Activated CD4-positive, alpha-beta memory T cell treated with anti-CD3 and anti-CD28 coated beads for 36 hours (primary cell): ENCODE data around the gene FASTKD2. TPM values are rescaled to one million over a fixed set of nuclear protein-coding genes. Genes with fewer than 3 reads are reported as not detected.
"Not testable (repeated sequence)": the region's sequence is repeated elsewhere in the genome, so short reads cannot be mapped to it uniquely, and the experiment has no call there.

Experiments used
- CTCF ChIA-PET: fragments of 350-600 bp; sonication (Branson Sonifier 250); formaldehyde crosslinking; loops from one replicate; lab custom pipeline; 2021; ENCODE audit warnings: antibody characterized with exemption, inconsistent platforms; lab: Charles Lee
- POLR2A ChIA-PET: fragments of 350-600 bp; sonication (Branson Sonifier 250); formaldehyde crosslinking; loops from one replicate; lab custom pipeline; 2021; ENCODE audit warnings: antibody characterized with exemption; lab: Charles Lee
- DNase-seq: peaks from one replicate; pipeline ENCODE4 v3.0.0-alpha.2; 2020
- H3K27ac Mint-ChIP-seq: one replicate; pipeline ENCODE4 v1.8.0; 2021; ENCODE audit warnings: mixed read lengths
- H3K27me3 Mint-ChIP-seq: one replicate; pipeline ENCODE4 v1.8.0; 2021; ENCODE audit warnings: mixed read lengths
- H3K36me3 Mint-ChIP-seq: one replicate; pipeline ENCODE4 v1.8.0; 2021; ENCODE audit warnings: mixed read lengths
- H3K4me1 Mint-ChIP-seq: one replicate; pipeline ENCODE4 v1.8.0; 2021; ENCODE audit warnings: low read depth, mixed read lengths
- H3K4me3 Mint-ChIP-seq: one replicate; pipeline ENCODE4 v1.8.0; 2021; ENCODE audit warnings: mild to moderate bottlenecking, mixed read lengths
- H3K9me3 Mint-ChIP-seq: one replicate; pipeline ENCODE4 v1.8.0; 2021; ENCODE audit warnings: mixed read lengths
- intact Hi-C: fragments of 100-400 bp; cut with micrococcal nuclease; formaldehyde crosslinking; loops from one replicate; pipeline ENCODE4 v1.15.1; 2023
- total RNA-seq, 2 experiments: library from RNA; stranded (reverse); gene quantifications; one replicate each; pipeline ENCODE4 v1.2.3, GENCODE V29; 2021

Gene FASTKD2
- total RNA-seq, 2 experiments from 2014 or later, result 31.3 to 32.0 TPM

DNA sequence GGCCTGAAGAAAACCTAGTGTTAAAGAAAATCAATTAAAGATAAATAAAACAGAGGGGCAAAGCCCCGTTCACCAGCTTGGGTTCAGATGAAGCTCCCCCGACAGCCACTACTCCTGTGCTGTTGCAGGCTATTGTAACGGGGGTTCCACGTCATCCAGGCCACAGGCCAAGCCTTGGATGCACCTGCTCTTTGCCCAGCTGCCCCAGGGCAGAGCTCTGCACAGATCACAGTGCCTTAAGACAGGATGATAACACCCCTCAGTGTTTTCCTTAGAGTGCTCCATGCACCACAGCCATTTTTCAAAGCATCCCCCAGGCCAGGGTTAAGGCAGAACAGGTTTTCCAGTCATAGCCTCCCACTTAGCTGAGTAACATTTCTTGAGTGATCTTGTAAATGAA lies 32.0 kb downstream of the FASTKD2 start:
- intact Hi-C loops, result loop anchor here (10.0 kb wide), 1 partner anchor 537 kb away; no protein-coding TSS in a partner anchor
- CTCF ChIA-PET, result interaction anchor here (1.0 to 1.1 kb wide), 2 partner anchors 14 to 32 kb away, joined by 3 read pairs; partner anchors contain the start of genes FASTKD2 and MDH1B

DNA sequence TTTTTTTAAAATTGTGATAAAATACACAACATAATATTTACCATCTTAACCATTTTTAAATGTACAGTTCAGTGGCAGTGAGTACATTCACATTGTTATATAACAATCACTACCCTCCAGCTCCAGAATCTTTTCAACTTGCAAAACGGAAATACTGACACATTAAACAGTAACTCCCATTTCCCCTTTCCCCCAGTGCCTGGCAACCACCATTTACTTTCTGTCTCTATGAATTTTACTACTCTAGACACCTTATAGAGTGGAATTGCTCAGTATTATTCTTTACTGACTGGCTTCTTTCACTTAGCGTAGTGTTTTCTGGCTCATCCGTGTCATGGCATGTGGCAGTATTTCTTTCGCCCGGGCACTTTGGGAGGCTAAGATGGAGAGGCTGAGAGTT lies 32.6 kb downstream of the FASTKD2 start:
- CTCF ChIA-PET, result interaction anchor here (1.0 to 1.1 kb wide), 2 partner anchors 15 to 32 kb away, joined by 3 read pairs; partner anchors contain the start of genes FASTKD2 and MDH1B
- Mint-ChIP-seq H3K4me1 (peaks cover 13% of the 10 kb centered on the region), H3K27me3 (no peaks in the 10 kb centered on the region), H3K9me3 (no peaks in the 10 kb centered on the region), H3K4me3 (no peak overlapping the region), H3K27ac (peak overlapping the region; percentile 29), H3K36me3 (peaks cover 9% of the 10 kb centered on the region)
- POLR2A ChIA-PET, result no interaction called here
- peak; percentile 12 for DNase-seq
- intact Hi-C loops, result loop anchor here (10.0 kb wide), 1 partner anchor 537 kb away; no protein-coding TSS in a partner anchor

More for the DNA sequence above, 32.0 kb downstream of the FASTKD2 start:
- peaks cover 13% of the 10 kb centered on the region for H3K4me1 Mint-ChIP-seq
- peaks cover 12% of the 10 kb centered on the region for H3K36me3 Mint-ChIP-seq
- H3K4me3 Mint-ChIP-seq, result no peak overlapping the region
- H3K27ac Mint-ChIP-seq, result no peak overlapping the region
- POLR2A ChIA-PET, result no interaction called here
- no peaks in the 10 kb centered on the region for H3K9me3 Mint-ChIP-seq
- H3K27me3 Mint-ChIP-seq, result no peaks in the 10 kb centered on the region
- no peak for DNase-seq

- CTCF ChIA-PET, result interaction anchor here (1.0 to 3.7 kb wide), 7 partner anchors 17 to 678 kb away, joined by 3 to 36 read pairs (median 4); partner anchors contain the start of gene KLF7
- POLR2A ChIA-PET, result interaction anchor here (0.9 to 1.2 kb wide), 2 partner anchors 34 to 46 kb away, joined by 3 read pairs; partner anchors contain the start of genes FASTKD2 and MDH1B
- Mint-ChIP-seq H3K27ac (no peak overlapping the region), H3K27me3 (no peaks in the 10 kb centered on the region), H3K4me3 (no peak overlapping the region), H3K9me3 (no peaks in the 10 kb centered on the region), H3K36me3 (peaks cover 5% of the 10 kb centered on the region), H3K4me1 (peaks cover 13% of the 10 kb centered on the region)
- DNase-seq, result peak; percentile 26
- intact Hi-C loops, result loop anchor here (10.0 kb wide), 1 partner anchor 536 kb away; no protein-coding TSS in a partner anchor
These were observed 33.7 kb downstream of the FASTKD2 start for GRCh38 chr2:206799083-206799482.

- H3K9me3 Mint-ChIP-seq, result no peaks in the 10 kb centered on the region
- peaks cover 13% of the 10 kb centered on the region for H3K4me1 Mint-ChIP-seq
- ChIA-PET POLR2A (interaction anchor here (1.4 kb wide), 1 partner anchor 672 kb away, joined by 6 read pairs; no protein-coding TSS in a partner anchor), CTCF (interaction anchor here (0.8 to 3.7 kb wide), 14 partner anchors 9 to 680 kb away, joined by 3 to 36 read pairs (median 4); partner anchors contain the start of gene KLF7)
- peak; percentile 57 for DNase-seq
- H3K4me3 Mint-ChIP-seq, result no peak overlapping the region
- no peaks in the 10 kb centered on the region for H3K27me3 Mint-ChIP-seq
- intact Hi-C loops, result loop anchor here (1.0 to 5.0 kb wide), 2 partner anchors 187 to 673 kb away; no protein-coding TSS in a partner anchor
- H3K36me3 Mint-ChIP-seq, result peaks cover 2% of the 10 kb centered on the region
- no peak overlapping the region for H3K27ac Mint-ChIP-seq
These were observed 35.4 kb downstream of the FASTKD2 start for GRCh38 chr2:206800506-206801417.

GRCh38 chr2:206801418-206802189 lies 36.2 kb downstream of the FASTKD2 start:
- Mint-ChIP-seq H3K4me1 (peaks cover 13% of the 10 kb centered on the region), H3K27me3 (no peaks in the 10 kb centered on the region), H3K36me3 (peaks cover 2% of the 10 kb centered on the region), H3K27ac (no peak overlapping the region), H3K4me3 (no peak overlapping the region), H3K9me3 (no peaks in the 10 kb centered on the region)
- CTCF ChIA-PET, result interaction anchor here (0.8 to 3.7 kb wide), 8 partner anchors 10 to 671 kb away, joined by 3 to 36 read pairs (median 4); no protein-coding TSS in a partner anchor
- POLR2A ChIA-PET, result interaction anchor here (0.6 to 1.4 kb wide), 2 partner anchors 559 to 671 kb away, joined by 3 to 6 read pairs; no protein-coding TSS in a partner anchor
- intact Hi-C loops, result loop anchor here (5.0 kb wide), 1 partner anchor 186 kb away; no protein-coding TSS in a partner anchor
- DNase-seq, result no peak

GRCh38 chr2:206802654-206803514 lies 37.5 kb downstream of the FASTKD2 start:
- Mint-ChIP-seq H3K4me3 (no peak overlapping the region), H3K4me1 (peaks cover 13% of the 10 kb centered on the region), H3K9me3 (no peaks in the 10 kb centered on the region), H3K36me3 (peaks cover 2% of the 10 kb centered on the region), H3K27me3 (no peaks in the 10 kb centered on the region), H3K27ac (no peak overlapping the region)
- CTCF ChIA-PET, result no interaction called here
- DNase-seq, result no peak
- intact Hi-C loops, result loop anchor here (5.0 kb wide), 1 partner anchor 184 kb away; no protein-coding TSS in a partner anchor
- POLR2A ChIA-PET, result no interaction called here

DNA sequence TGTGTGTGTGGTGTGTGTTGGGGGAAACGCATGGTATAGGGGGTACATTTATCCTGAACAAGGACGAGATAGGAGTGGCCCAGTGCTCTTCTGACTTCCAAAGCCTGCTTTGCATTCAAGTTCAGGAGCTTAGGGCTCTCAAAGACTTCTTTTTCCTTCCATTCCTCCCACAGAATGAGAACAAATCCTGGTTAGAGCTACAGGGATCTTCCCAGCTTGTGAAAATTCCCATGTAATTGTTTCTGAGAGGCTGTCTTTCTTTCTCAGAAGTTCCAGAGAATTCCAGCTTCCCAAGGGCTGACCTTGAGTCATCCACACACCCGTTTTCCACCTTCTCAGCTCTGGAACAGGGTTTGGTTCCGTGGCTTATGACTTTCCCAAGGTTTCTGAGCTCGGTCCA lies 38.9 kb downstream of the FASTKD2 start:
- intact Hi-C loops, result loop anchor here (5.0 kb wide), 1 partner anchor 183 kb away; no protein-coding TSS in a partner anchor
- H3K27me3 Mint-ChIP-seq, result no peaks in the 10 kb centered on the region
- POLR2A ChIA-PET, result no interaction called here
- no peak overlapping the region for H3K27ac Mint-ChIP-seq
- no peak for DNase-seq
- no peaks in the 10 kb centered on the region for H3K9me3 Mint-ChIP-seq
- H3K36me3 Mint-ChIP-seq, result no peaks in the 10 kb centered on the region
- H3K4me3 Mint-ChIP-seq, result no peak overlapping the region
- peaks cover 6% of the 10 kb centered on the region for H3K4me1 Mint-ChIP-seq
- CTCF ChIA-PET, result no interaction called here

- CTCF ChIA-PET, result no interaction called here
- Mint-ChIP-seq H3K9me3 (no peaks in the 10 kb centered on the region), H3K4me1 (no peaks in the 10 kb centered on the region), H3K27ac (no peak overlapping the region), H3K36me3 (no peaks in the 10 kb centered on the region), H3K4me3 (no peak overlapping the region), H3K27me3 (no peaks in the 10 kb centered on the region)
- intact Hi-C loops, result no loop called here
- POLR2A ChIA-PET, result no interaction called here
- DNase-seq, result no peak
These were observed 40.6 kb downstream of the FASTKD2 start for GRCh38 chr2:206805887-206806607.

- H3K9me3 Mint-ChIP-seq, CTCF ChIA-PET, H3K27ac Mint-ChIP-seq, intact Hi-C loops, H3K4me3 Mint-ChIP-seq, H3K27me3 Mint-ChIP-seq, DNase-seq, POLR2A ChIA-PET, H3K36me3 Mint-ChIP-seq, H3K4me1 Mint-ChIP-seq: not testable (repeated sequence)
These were observed 42.2 kb downstream of the FASTKD2 start for GRCh38 chr2:206807624-206808023.

DNA sequence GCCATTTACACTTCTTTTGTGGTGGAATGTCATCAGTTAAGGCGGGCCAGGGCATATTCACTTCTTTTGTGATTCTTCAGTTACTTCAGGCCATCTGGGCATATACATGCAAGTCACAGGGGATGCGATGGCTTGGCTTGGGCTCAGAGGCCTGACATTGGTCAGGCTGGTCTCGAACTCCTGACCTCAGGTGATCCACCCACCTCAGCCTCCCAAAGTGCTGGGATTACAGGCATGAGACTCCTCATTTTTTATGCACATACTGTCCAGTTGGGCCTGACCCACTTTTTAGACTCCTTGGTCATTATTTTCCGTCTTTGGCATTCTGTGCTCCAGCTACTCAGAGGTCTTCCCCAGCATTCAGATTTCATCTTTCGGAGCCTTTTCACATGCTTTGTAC lies 47.1 kb downstream of the FASTKD2 start:
- H3K27ac Mint-ChIP-seq, H3K36me3 Mint-ChIP-seq, H3K4me3 Mint-ChIP-seq, POLR2A ChIA-PET, H3K27me3 Mint-ChIP-seq, DNase-seq, CTCF ChIA-PET, intact Hi-C loops, H3K9me3 Mint-ChIP-seq, H3K4me1 Mint-ChIP-seq: not testable (repeated sequence)
